ENCODE results near the gene C6orf47.
"Not testable (repeated sequence)": the region's sequence is repeated elsewhere in the genome, so short reads cannot be mapped to it uniquely, and the experiment has no call there.

C6orf47 gene

GRCh38 chr6:31660381-31661261 lies at the start of gene C6orf47:
Gene C6orf47, minus strand, starts transcription at chr6:31660778. Its CDS starts 831 bp downstream, at chr6:31659947.
- Histone ChIP-seq H3K27me3 (ENCODE audit: insufficient read depth, low read length) (no peaks in the 10 kb centered on the region), H3K4me3 (ENCODE audit: low read depth, low read length, poor library complexity, severe bottlenecking) (peak within 1 kb of the TSS; percentile 89), H3K9ac (ENCODE audit: low read length) (peak within 1 kb of the TSS; percentile 94), H3K27ac (ENCODE audit: low read depth, low read length, poor library complexity, severe bottlenecking) (peak within 1 kb of the TSS; percentile 54), H2AFZ (ENCODE audit: low read length) (no peak within 1 kb of the TSS), H3K9me3 (ENCODE audit: low read length) (no peaks in the 10 kb centered on the region), H3K79me2 (ENCODE audit: insufficient read depth, low read length) (peaks cover 18% of the 10 kb centered on the region; the same call in 1 of the 2 replicates), H4K20me1 (ENCODE audit: insufficient read depth, low read length) (no peaks in the 10 kb centered on the region), H3F3A (ENCODE audit: insufficient read depth, low read length) (no peaks in the 10 kb centered on the region), H3K36me3 (ENCODE audit: insufficient read depth, low read length) (peaks cover 17% of the 10 kb centered on the region; the same call in 1 of the 2 replicates), H3K4me1 (ENCODE audit: insufficient read depth, low read length, severe bottlenecking) (peaks cover 60% of the 10 kb centered on the region), H3K4me2 (ENCODE audit: low read length) (peak within 1 kb of the TSS; percentile 97), H3K9me2 (ENCODE audit: low read depth, low read length) (no peaks in the 10 kb centered on the region)
- no peak for TF ChIP-seq CTCF (IDR thresholded peaks at IDR 0.05; ENCODE audit: low read length)
- no peak for TF ChIP-seq EZH2 (IDR thresholded peaks at IDR 0.05; ENCODE audit: borderline replicate concordance, low read length)

GRCh38 chr6:31709157-31709556 lies 48.6 kb upstream of the C6orf47 start:
- not testable (repeated sequence) for H3K4me2 ChIP-seq (ENCODE audit: low read length); H3K27me3 ChIP-seq (ENCODE audit: insufficient read depth, low read length); H3K9ac ChIP-seq (ENCODE audit: low read length); H3F3A ChIP-seq (ENCODE audit: insufficient read depth, low read length); H3K27ac ChIP-seq (ENCODE audit: low read depth, low read length, poor library complexity, severe bottlenecking); H3K4me3 ChIP-seq (ENCODE audit: low read depth, low read length, poor library complexity, severe bottlenecking); H3K9me3 ChIP-seq (ENCODE audit: low read length); H3K4me1 ChIP-seq (ENCODE audit: insufficient read depth, low read length, severe bottlenecking); H3K79me2 ChIP-seq (ENCODE audit: insufficient read depth, low read length); H2AFZ ChIP-seq (ENCODE audit: low read length); H3K36me3 ChIP-seq (ENCODE audit: insufficient read depth, low read length); H4K20me1 ChIP-seq (ENCODE audit: insufficient read depth, low read length); H3K9me2 ChIP-seq (ENCODE audit: low read depth, low read length)

GRCh38 chr6:31708224-31708623 lies 47.6 kb upstream of the C6orf47 start:
- Histone ChIP-seq H3K4me2 (ENCODE audit: low read length) (no peak overlapping the region), H3K9me2 (ENCODE audit: low read depth, low read length) (no peaks in the 10 kb centered on the region), H3K9me3 (ENCODE audit: low read length) (no peaks in the 10 kb centered on the region), H3K4me1 (ENCODE audit: insufficient read depth, low read length, severe bottlenecking) (peaks cover 6% of the 10 kb centered on the region), H3K4me3 (ENCODE audit: low read depth, low read length, poor library complexity, severe bottlenecking) (no peak overlapping the region), H3K27ac (ENCODE audit: low read depth, low read length, poor library complexity, severe bottlenecking) (no peak overlapping the region), H4K20me1 (ENCODE audit: insufficient read depth, low read length) (no peaks in the 10 kb centered on the region), H3F3A (ENCODE audit: insufficient read depth, low read length) (no peaks in the 10 kb centered on the region), H2AFZ (ENCODE audit: low read length) (no peak overlapping the region), H3K36me3 (ENCODE audit: insufficient read depth, low read length) (no peaks in the 10 kb centered on the region), H3K27me3 (ENCODE audit: insufficient read depth, low read length) (0 out of 2 replicates have a peak, but pooled peaks cover 10% of the 10 kb centered on the region), H3K79me2 (ENCODE audit: insufficient read depth, low read length) (no peaks in the 10 kb centered on the region), H3K9ac (ENCODE audit: low read length) (no peak overlapping the region)
- TF ChIP-seq CTCF (IDR thresholded peaks at IDR 0.05; ENCODE audit: low read length) (no peak), EZH2 (IDR thresholded peaks at IDR 0.05; ENCODE audit: borderline replicate concordance, low read length) (no peak)

Measured in OCI-LY1 (cell line).